Natural killer cell (primary cell): ENCODE measurements around the gene ETV6. TPM values are rescaled to one million over a fixed set of nuclear protein-coding genes. Genes with fewer than 3 reads are reported as not detected.

Experiments
- ATAC-seq, 3 donors: fragments of 150-1000 bp in 2 of 3; fragments of 200-7000 bp in 1 of 3; cut with Tn5 transposase; 1 replicate in 1 of 3; 2 replicates in 2 of 3; pipeline ENCODE4 v1.10.0; 2021; ENCODE audit warnings: mild to moderate bottlenecking in 2 of 3, moderate library complexity in 2 of 3
- DNase-seq, 2 donors: peaks; one replicate each; pipeline versions ENCODE4 v3.0.0 to v3.0.0-alpha.2; 2013 to 2021; ENCODE audit warnings: mixed read lengths in 1 of 2
- H3K27ac ChIP-seq: one replicate; pipeline ENCODE4 v1.5.1; 2013; ENCODE audit warnings: mild to moderate bottlenecking, low read length
- H3K27me3 ChIP-seq: one replicate; pipeline ENCODE4 v1.6.1; 2013; ENCODE audit warnings: low read length; ENCODE audit not compliant: control insufficient read depth, insufficient read depth
- H3K36me3 ChIP-seq: one replicate; pipeline ENCODE4 v1.6.1; 2013; ENCODE audit warnings: low read length; ENCODE audit not compliant: control insufficient read depth, insufficient read depth
- H3K4me1 ChIP-seq: one replicate; pipeline ENCODE4 v1.6.1; 2013; ENCODE audit warnings: low read length; ENCODE audit not compliant: control insufficient read depth, insufficient read depth
- H3K4me3 ChIP-seq: one replicate; pipeline ENCODE4 v1.5.1; 2013; ENCODE audit warnings: low read length
- H3K9me3 ChIP-seq: one replicate; pipeline ENCODE4 v1.6.1; 2013; ENCODE audit warnings: low read length; ENCODE audit not compliant: control insufficient read depth, insufficient read depth
- H3K27ac Mint-ChIP-seq, 2 donors: one replicate each; pipeline ENCODE4 v1.8.0; 2022; ENCODE audit warnings: mild to moderate bottlenecking in 2 of 2, mixed read lengths in 2 of 2, moderate library complexity in 1 of 2
- H3K27me3 Mint-ChIP-seq, 2 donors: one replicate each; pipeline ENCODE4 v1.8.0; 2022; ENCODE audit warnings: low read depth in 2 of 2, mixed read lengths in 2 of 2
- H3K36me3 Mint-ChIP-seq: one replicate; pipeline ENCODE4 v1.8.0; 2022; ENCODE audit warnings: mixed read lengths
- H3K4me1 Mint-ChIP-seq, 2 donors: one replicate each; pipeline ENCODE4 v1.8.0; 2022; ENCODE audit warnings: mixed read lengths in 2 of 2
- H3K4me3 Mint-ChIP-seq: one replicate; pipeline ENCODE4 v1.8.0; 2022; ENCODE audit warnings: mild to moderate bottlenecking, moderate library complexity, mixed read lengths
- H3K9me3 Mint-ChIP-seq, 2 donors: one replicate each; pipeline ENCODE4 v1.8.0; 2022; ENCODE audit warnings: mixed read lengths in 2 of 2
- CTCF ChIP-seq: fragments of 200-600 bp; IDR thresholded peaks from one replicate; pipeline ENCODE4 v1.8.0; 2022; ENCODE audit warnings: antibody characterized with exemption
- WGBS: methylation state at CpG from one replicate; pipeline ENCODE4 v1.1.7; 2013; ENCODE audit warnings: missing lambda C conversion rate; ENCODE audit not compliant: insufficient coverage; 5-methylcytosine and 5-hydroxymethylcytosine counted together
- intact Hi-C: fragments of 100-400 bp; cut with micrococcal nuclease; formaldehyde crosslinking; loops from one replicate; pipeline ENCODE4 v1.14.2; 2022
- total RNA-seq, 4 donors: library from RNA; stranded (reverse); fragments of 120-200 nt in 1 of 4; gene quantifications; one replicate each; pipeline versions ENCODE4 v1.2.3 to v1.2.4, GENCODE V29; 2013 to 2022

Gene ETV6
- total RNA-seq, 3 donors from 2014 or later (not counting 1 experiment from before 2014, with no cell fraction given): 38.9 to 49.5 (median 40.6) TPM

GRCh38 chr12:11738450-11738849 is 89.0 kb downstream of the ETV6 start:
- Mint-ChIP-seq H3K4me1 (peaks cover 54 to 68% of the 10 kb centered on the region in 2 donors), H3K4me3 (no peak overlapping the region), H3K27me3 (no peaks in the 10 kb centered on the region), H3K9me3 (no peaks in the 10 kb centered on the region), H3K27ac (no peak overlapping the region), H3K36me3 (no peaks in the 10 kb centered on the region)
- WGBS: 92% methylated on average over 6 of the region's 6 CpGs
- Histone ChIP-seq H3K9me3 (no peaks in the 10 kb centered on the region), H3K36me3 (no peaks in the 10 kb centered on the region), H3K27ac (no peak overlapping the region), H3K4me3 (no peak overlapping the region), H3K27me3 (no peaks in the 10 kb centered on the region), H3K4me1 (no peaks in the 10 kb centered on the region)
- DNase-seq (no peak), ATAC-seq (no peak)
- TF ChIP-seq CTCF: no peak
- intact Hi-C loops: no loop called here

GRCh38 chr12:11739980-11740577 is 90.6 kb downstream of the ETV6 start:
- Mint-ChIP-seq H3K36me3 (no peaks in the 10 kb centered on the region), H3K9me3 (no peaks in the 10 kb centered on the region), H3K4me3 (no peak overlapping the region), H3K27me3 (no peaks in the 10 kb centered on the region), H3K27ac (no peak overlapping the region), H3K4me1 (peaks cover 57 to 71% of the 10 kb centered on the region in 2 donors)
- 78% methylated on average over 9 of the region's 9 CpGs for WGBS
- TF ChIP-seq CTCF: no peak
- Histone ChIP-seq H3K4me1 (no peaks in the 10 kb centered on the region), H3K27me3 (no peaks in the 10 kb centered on the region), H3K4me3 (no peak overlapping the region), H3K9me3 (no peaks in the 10 kb centered on the region), H3K27ac (no peak overlapping the region), H3K36me3 (no peaks in the 10 kb centered on the region)
- ATAC-seq (no peak), DNase-seq (no peak)
- intact Hi-C loops: no loop called here

GRCh38 chr12:11741434-11742092 is 92.1 kb downstream of the ETV6 start:
- intact Hi-C loops: no loop called here
- Mint-ChIP-seq H3K27me3 (no peaks in the 10 kb centered on the region), H3K27ac (no peak overlapping the region), H3K4me1 (peaks cover 62 to 74% of the 10 kb centered on the region in 2 donors), H3K36me3 (no peaks in the 10 kb centered on the region), H3K4me3 (no peak overlapping the region), H3K9me3 (no peaks in the 10 kb centered on the region)
- Histone ChIP-seq H3K9me3 (no peaks in the 10 kb centered on the region), H3K4me1 (peaks cover 9% of the 10 kb centered on the region), H3K36me3 (no peaks in the 10 kb centered on the region), H3K27me3 (no peaks in the 10 kb centered on the region), H3K4me3 (no peak overlapping the region), H3K27ac (no peak overlapping the region)
- 94% methylated on average over 4 of the region's 4 CpGs for WGBS
- ATAC-seq: no peak
- no peak for TF ChIP-seq CTCF
- DNase-seq: no peak
